Neural cell (in vitro differentiated cells): ENCODE measurements around the gene ZNF460. TPM values are rescaled to one million over a fixed set of nuclear protein-coding genes. Genes with fewer than 3 reads are reported as not detected.

ENCODE experiments used
- H2AFZ ChIP-seq: fragments of 200-600, 300-800 bp; sonication (generic), shearing (Covaris generic); 2 replicates; pipeline ENCODE4 v1.6.0; 2014; ENCODE audit warnings: low read depth, mild to moderate bottlenecking, antibody characterized with exemption, low read length, moderate library complexity
- H3F3A ChIP-seq: fragments of 200-600 bp; shearing (Covaris generic); 2 replicates; pipeline ENCODE4 v1.6.1; 2016; ENCODE audit warnings: mild to moderate bottlenecking, moderate library complexity, mixed read lengths, antibody characterized with exemption, low read length; ENCODE audit not compliant: insufficient read depth, poor library complexity, severe bottlenecking
- H3K27ac ChIP-seq: fragments of 200-600, 300-800 bp; sonication (generic), shearing (Covaris generic); 2 replicates; pipeline ENCODE4 v1.5.1; 2014; ENCODE audit warnings: mild to moderate bottlenecking, low read length, moderate library complexity
- H3K27me3 ChIP-seq: fragments of 300-800, 200-600 bp; sonication (generic), shearing (Covaris generic); 2 replicates; pipeline ENCODE4 v1.6.0; 2014; ENCODE audit warnings: mild to moderate bottlenecking, low read depth, low read length, moderate library complexity; ENCODE audit not compliant: insufficient read depth
- H3K36me3 ChIP-seq: fragments of 300-800, 200-600 bp; sonication (generic), shearing (Covaris generic); 2 replicates; pipeline ENCODE4 v1.5.1; 2014; ENCODE audit warnings: mild to moderate bottlenecking, antibody characterized with exemption, low read length, moderate library complexity; ENCODE audit not compliant: insufficient read depth
- H3K4me2 ChIP-seq: fragments of 300-800, 200-600 bp; sonication (generic), shearing (Covaris generic); 2 replicates; pipeline ENCODE4 v1.6.0; 2014; ENCODE audit warnings: mild to moderate bottlenecking, low read length
- H3K4me3 ChIP-seq: fragments of 300-800, 200-600 bp; sonication (generic), shearing (Covaris generic); 2 replicates; pipeline ENCODE4 v1.5.1; 2014; ENCODE audit warnings: mild to moderate bottlenecking, low read length, moderate library complexity
- H3K79me2 ChIP-seq: fragments of 200-600 bp; shearing (Covaris generic); replicated peaks from 2 replicates; pipeline ENCODE4 v1.6.0; 2014; ENCODE audit warnings: mild to moderate bottlenecking, low read length, moderate library complexity; ENCODE audit not compliant: insufficient read depth
- H3K9ac ChIP-seq: fragments of 300-800, 200-600 bp; sonication (generic), shearing (Covaris generic); 2 replicates; pipeline ENCODE4 v1.6.1; 2016; ENCODE audit warnings: mild to moderate bottlenecking, low read length, mixed read lengths
- H3K9me2 ChIP-seq: fragments of 200-600 bp; shearing (Covaris generic); 2 replicates; pipeline ENCODE4 v1.6.1; 2016; ENCODE audit warnings: mild to moderate bottlenecking, low read length, mixed read lengths; ENCODE audit not compliant: insufficient read depth
- H3K9me3 ChIP-seq: fragments of 200-600, 300-800 bp; sonication (generic), shearing (Covaris generic); 2 replicates; pipeline ENCODE4 v1.6.1; 2016; ENCODE audit warnings: mild to moderate bottlenecking, mixed run types, low read length, moderate library complexity, mixed read lengths
- H4K20me1 ChIP-seq: fragments of 200-600 bp; shearing (Covaris generic); 2 replicates; pipeline ENCODE4 v1.6.1; 2016; ENCODE audit warnings: mild to moderate bottlenecking, mixed run types; ENCODE audit not compliant: insufficient read depth
- EP300 ChIP-seq: fragments of 450-650 bp; conservative IDR thresholded peaks from 2 replicates; pipeline ENCODE4 v1.6.1; 2014; ENCODE audit warnings: antibody characterized with exemption, mild to moderate bottlenecking, moderate library complexity; ENCODE audit not compliant: poor library complexity, severe bottlenecking
- EZH2 ChIP-seq: fragments of 200-600, 300-800 bp; shearing (Covaris generic), sonication (generic); IDR thresholded peaks from 2 replicates; pipeline ENCODE4 v1.6.1; 2014; ENCODE audit warnings: antibody characterized with exemption, low read length, borderline replicate concordance, mild to moderate bottlenecking; ENCODE audit not compliant: insufficient read depth, poor library complexity, severe bottlenecking
- MXI1 ChIP-seq: fragments of 450-650 bp; conservative IDR thresholded peaks from 2 replicates; pipeline ENCODE4 v1.6.1; 2014; ENCODE audit warnings: antibody characterized with exemption, mild to moderate bottlenecking; ENCODE audit not compliant: poor library complexity, severe bottlenecking
- POLR2AphosphoS5 ChIP-seq: IDR thresholded peaks from 2 replicates; pipeline ENCODE4 v1.6.1; 2012
- RAD21 ChIP-seq: fragments of 450-650 bp; conservative IDR thresholded peaks from 2 replicates; pipeline ENCODE4 v1.6.1; 2014; ENCODE audit warnings: antibody characterized with exemption, mild to moderate bottlenecking, moderate library complexity
- REST ChIP-seq: IDR thresholded peaks from 2 replicates; pipeline ENCODE4 v1.6.1; 2012; ENCODE audit warnings: borderline replicate concordance
- SMC3 ChIP-seq: fragments of 450-650 bp; conservative IDR thresholded peaks from 2 replicates; pipeline ENCODE4 v1.6.1; 2014; ENCODE audit warnings: antibody characterized with exemption, mild to moderate bottlenecking, moderate library complexity; ENCODE audit not compliant: poor library complexity
- TAF1 ChIP-seq: IDR thresholded peaks from 2 replicates; pipeline ENCODE4 v1.6.1; 2012; ENCODE audit warnings: low read depth
- polyA plus RNA-seq: library from polyadenylated mRNA; depleted of rRNA; stranded (reverse); fragments of >200 nt; gene quantifications from 2 replicates; pipeline ENCODE4 v1.2.3, GENCODE V29; 2014
- TF ChIP-seq, protein P1 (sequence below): fragments of 450-650 bp; IDR thresholded peaks from 2 replicates; pipeline ENCODE4 v1.5.1; 2014; ENCODE audit warnings: antibody characterized with exemption, mild to moderate bottlenecking, moderate library complexity; ENCODE audit not compliant: poor library complexity, severe bottlenecking

Gene ZNF460
- polyA plus RNA-seq, 1 donor from 2014 or later = 11.2 TPM

DNA sequence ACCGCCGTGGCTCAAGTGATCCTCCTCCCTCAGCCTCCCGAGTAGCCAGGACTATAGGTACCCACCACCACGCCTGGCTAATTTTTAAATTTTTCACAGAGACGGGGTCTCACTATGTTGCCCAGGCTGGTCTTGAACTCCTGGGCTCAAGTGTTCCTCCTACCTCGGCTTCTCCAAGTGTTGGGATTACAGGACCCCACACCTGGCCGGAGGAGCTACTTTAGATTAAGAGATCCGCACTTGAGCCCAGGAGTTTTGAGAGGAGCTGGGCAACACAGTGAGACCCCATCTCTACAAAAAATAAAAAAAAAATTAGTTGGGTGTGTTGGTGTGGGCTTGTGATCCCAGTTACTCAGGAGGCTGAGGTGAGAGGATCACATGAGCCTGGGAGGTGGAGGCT, 9.0 kb upstream of the ZNF460 start:
- Histone ChIP-seq H2AFZ (no peak overlapping the region), H3K4me2 (no peak overlapping the region), H3K27ac (no peak overlapping the region), H3K27me3 (no peaks in the 10 kb centered on the region), H3K36me3 (no peaks in the 10 kb centered on the region), H3F3A (no peaks in the 10 kb centered on the region), H3K9me3 (no peaks in the 10 kb centered on the region), H4K20me1 (no peaks in the 10 kb centered on the region), H3K9ac (no peak overlapping the region), H3K4me3 (no peak overlapping the region), H3K79me2 (no peaks in the 10 kb centered on the region), H3K9me2 (no peaks in the 10 kb centered on the region)
- TF ChIP-seq MXI1 (no peak), POLR2AphosphoS5 (no peak), EZH2 (no peak), TAF1 (no peak), RAD21 (no peak)
- TF ChIP-seq, protein P1, sequence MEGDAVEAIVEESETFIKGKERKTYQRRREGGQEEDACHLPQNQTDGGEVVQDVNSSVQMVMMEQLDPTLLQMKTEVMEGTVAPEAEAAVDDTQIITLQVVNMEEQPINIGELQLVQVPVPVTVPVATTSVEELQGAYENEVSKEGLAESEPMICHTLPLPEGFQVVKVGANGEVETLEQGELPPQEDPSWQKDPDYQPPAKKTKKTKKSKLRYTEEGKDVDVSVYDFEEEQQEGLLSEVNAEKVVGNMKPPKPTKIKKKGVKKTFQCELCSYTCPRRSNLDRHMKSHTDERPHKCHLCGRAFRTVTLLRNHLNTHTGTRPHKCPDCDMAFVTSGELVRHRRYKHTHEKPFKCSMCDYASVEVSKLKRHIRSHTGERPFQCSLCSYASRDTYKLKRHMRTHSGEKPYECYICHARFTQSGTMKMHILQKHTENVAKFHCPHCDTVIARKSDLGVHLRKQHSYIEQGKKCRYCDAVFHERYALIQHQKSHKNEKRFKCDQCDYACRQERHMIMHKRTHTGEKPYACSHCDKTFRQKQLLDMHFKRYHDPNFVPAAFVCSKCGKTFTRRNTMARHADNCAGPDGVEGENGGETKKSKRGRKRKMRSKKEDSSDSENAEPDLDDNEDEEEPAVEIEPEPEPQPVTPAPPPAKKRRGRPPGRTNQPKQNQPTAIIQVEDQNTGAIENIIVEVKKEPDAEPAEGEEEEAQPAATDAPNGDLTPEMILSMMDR = no peak

DNA sequence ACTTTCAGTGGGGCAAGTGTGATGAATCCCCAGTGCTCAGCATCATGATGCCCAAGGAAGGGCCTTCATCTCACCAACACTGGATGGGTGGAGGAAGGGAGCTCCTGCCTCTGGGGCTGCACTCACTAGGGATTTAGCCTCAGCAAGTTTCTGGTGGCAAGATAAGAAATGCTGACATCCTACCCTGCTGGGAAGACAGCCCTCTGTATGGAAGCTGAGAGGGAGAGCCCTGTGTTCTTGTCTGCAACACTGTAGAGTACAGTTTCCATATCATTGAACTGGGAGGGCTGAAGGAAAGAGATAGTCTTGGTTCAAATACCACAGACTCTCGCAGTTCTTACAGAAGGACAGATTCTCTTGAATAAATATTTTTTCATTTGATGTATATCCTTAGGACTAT, 7.3 kb upstream of the ZNF460 start:
- no peak for TF ChIP-seq POLR2AphosphoS5
- no peak for TF ChIP-seq MXI1
- no peak for TF ChIP-seq REST
- TF ChIP-seq RAD21 = no peak
- no peak for TF ChIP-seq EP300
- TF ChIP-seq SMC3 = no peak
- TF ChIP-seq, protein P1 = no peak
- no peak for TF ChIP-seq EZH2
- no peak for TF ChIP-seq TAF1
- no peak overlapping the region for H3K4me3 ChIP-seq
- no peaks in the 10 kb centered on the region for H3K27me3 ChIP-seq
- H3K9me3 ChIP-seq = no peaks in the 10 kb centered on the region
- H3K79me2 ChIP-seq = no peaks in the 10 kb centered on the region
- no peak overlapping the region for H3K4me2 ChIP-seq
- H3K27ac ChIP-seq = no peak overlapping the region
- H3F3A ChIP-seq = no peaks in the 10 kb centered on the region
- no peaks in the 10 kb centered on the region for H3K9me2 ChIP-seq
- no peak overlapping the region for H2AFZ ChIP-seq
- no peak overlapping the region for H3K9ac ChIP-seq
- no peaks in the 10 kb centered on the region for H4K20me1 ChIP-seq
- H3K36me3 ChIP-seq = no peaks in the 10 kb centered on the region
